GM19025 (cell line): ENCODE measurements around the gene ADCY7.
"Not testable (repeated sequence)": the region's sequence is repeated elsewhere in the genome, so short reads cannot be mapped to it uniquely, and the experiment has no call there.

Source experiments
- ATAC-seq: cut with Tn5 transposase; IDR thresholded peaks from one replicate; pipeline ENCODE4 v1.9.1; 2021; ENCODE audit warnings: mild to moderate bottlenecking, low read depth, moderate library complexity; ENCODE audit not compliant: unreplicated experiment

The ADCY7 gene

DNA sequence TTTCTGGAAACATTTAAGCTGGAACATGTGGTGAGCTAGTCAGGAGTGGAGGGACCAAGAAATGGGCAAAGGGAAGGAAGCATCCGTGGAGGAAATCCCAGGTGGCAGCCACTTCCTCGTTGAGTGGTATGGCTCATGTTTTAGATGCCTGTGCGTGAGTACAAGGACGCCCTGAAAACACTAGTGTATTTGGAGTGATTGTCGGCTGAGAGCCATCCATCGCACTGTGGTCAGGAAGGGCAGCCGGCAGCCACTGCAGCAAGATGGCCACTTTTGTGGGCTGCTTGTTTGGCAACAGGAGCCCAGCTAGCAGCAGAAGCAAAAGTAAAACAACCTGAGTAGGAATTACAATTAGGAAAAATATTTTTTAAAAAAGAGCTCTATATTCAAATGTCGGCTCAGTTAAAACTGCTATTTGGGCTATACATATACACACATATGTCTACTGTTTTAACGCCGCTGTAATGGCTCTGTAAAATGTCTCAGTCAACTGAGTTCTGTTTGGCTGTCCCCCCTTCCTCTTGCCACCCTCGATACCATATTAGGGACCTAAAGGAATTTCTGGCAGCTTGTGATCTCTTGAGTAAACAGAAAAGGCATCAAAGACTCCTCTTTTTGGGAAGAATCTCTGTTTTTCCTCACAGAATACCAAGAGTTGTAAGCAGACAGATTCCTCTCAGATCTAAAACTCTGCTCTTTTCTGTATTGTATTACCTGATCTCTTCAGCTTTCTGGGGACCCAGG lies 63.3 kb downstream of the ADCY7 start:
- ATAC-seq, result no peak

DNA sequence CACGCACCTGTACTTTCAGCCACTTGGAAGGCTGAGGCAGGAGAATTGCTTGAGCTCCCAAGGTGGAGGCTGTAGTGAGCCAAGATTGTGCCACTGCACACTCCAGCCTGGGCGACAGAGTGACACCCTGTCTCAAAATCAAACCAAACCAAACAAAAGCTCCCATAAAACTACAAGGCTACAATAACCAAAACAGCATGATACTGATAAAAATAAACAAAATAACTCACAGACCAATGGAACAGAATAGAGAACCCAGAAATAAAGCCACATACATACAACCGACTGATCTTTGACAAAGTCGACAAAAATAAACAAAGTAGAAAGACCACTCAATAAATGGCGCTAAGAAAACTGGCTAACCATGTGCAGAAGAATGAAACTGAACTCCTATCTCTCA lies 65.2 kb downstream of the ADCY7 start:
- ATAC-seq, result no peak

DNA sequence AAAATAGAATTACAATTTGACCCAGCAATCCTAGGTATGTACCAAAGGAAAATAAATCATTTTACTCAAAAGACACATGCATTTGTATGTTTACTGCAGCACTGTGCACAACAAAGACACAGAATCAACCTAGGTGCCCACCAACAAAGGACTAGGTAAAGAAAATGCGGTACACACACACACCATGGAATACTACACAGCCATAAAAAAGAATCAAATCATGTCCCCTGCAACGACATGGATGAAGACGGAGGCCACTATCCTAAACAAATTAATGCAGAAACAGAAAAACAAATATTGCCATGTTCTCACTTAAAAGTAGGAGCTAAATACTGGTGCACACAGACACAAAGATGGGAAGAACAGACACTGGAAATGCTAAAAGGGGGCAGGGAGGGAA lies 66.2 kb downstream of the ADCY7 start:
- ATAC-seq, result no peak

DNA sequence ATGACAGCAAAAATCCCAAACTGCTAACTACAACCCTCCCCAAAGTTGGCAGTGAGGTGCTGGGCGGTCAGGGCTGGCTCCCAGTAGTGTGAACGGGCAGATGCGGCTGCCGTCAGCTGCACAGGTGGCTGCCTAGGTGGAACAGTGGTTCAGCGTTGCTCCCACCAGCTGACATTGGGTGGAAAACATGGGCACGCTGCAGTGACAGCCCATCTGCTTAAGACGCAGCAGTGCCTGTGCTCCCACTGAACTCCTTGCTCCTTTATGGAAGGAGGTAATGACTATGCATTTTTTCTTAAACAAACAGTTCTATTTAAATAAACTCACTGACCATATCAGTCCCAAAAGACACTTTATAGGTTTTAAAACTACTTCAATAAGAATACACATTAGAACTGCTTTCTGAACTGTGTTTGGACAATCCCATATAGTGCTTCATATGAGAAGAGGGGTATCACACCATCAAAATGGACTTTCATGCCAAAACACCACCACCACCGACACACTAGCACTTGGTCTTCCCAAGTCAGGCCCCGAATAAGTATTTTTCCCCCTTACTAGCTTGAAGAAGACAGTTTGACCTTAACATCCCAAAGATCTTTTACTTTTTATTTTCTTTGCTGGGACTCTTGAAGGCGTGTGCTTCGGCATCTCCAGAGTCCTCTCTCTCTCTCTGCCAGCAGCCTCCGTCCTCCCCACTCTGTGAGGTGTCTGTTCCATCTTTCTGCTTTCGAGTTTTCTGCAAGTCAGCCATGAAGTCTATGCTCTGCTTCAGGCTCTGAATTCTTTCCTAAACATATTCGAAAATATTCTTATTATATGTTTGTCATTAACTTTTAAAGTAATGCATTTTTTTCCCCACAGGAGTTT lies 68.0 kb downstream of the ADCY7 start:
- ATAC-seq, result no peak

DNA sequence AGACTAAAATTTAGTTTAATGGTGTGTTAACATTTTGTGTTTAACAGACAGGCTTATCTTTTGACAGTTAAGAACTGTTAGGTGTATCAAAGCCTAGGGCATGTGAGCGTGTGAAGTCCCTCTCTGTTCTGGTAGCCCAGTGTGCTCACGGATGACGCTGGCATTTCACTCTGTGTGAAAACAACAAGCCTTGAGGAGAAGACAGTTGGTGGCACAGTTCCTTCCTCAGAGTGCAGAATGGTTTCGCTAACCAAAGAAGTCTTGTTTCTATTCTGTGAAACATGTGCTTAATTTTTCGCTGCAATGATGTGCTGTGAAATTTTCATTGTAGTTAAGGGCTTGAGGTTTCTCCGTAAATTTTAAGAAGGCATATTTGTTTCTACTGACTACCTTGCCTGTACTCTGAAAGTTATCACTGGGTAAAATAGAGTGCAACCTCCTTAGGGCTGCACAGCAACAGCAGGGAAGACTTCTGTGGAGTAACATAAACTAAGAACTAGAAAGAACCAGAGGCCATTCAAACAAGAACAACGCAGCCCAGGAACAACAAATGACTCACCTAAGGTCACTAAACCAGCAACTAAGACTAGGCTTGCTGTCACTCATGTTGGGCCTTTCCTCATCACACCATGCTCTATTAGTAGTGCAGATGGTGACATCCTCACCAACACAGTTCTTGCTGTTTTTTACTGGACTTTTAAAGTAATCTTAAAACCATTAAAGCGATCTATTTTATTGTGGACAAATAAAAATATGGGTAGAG lies 69.0 kb downstream of the ADCY7 start:
- ATAC-seq, result peak; percentile 67

DNA sequence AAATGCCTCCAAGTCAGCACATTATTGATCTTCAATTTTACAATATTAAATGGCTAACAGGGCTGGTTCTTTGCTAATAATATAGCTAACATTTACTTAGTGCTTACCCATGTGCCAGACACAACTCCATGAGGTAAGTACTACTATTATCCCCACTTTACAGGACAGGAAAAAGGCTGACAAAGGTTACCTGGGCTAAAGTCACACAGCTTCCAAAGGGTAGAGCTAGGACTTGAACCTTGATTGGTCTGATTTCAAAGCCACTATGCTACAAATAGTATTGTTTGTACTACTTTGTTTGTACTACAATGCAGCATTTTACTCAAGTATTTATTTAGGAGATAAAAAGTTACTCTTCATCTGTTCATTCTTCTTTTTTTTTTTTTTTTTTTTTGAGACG lies 70.5 kb downstream of the ADCY7 start:
- ATAC-seq, result no peak

DNA sequence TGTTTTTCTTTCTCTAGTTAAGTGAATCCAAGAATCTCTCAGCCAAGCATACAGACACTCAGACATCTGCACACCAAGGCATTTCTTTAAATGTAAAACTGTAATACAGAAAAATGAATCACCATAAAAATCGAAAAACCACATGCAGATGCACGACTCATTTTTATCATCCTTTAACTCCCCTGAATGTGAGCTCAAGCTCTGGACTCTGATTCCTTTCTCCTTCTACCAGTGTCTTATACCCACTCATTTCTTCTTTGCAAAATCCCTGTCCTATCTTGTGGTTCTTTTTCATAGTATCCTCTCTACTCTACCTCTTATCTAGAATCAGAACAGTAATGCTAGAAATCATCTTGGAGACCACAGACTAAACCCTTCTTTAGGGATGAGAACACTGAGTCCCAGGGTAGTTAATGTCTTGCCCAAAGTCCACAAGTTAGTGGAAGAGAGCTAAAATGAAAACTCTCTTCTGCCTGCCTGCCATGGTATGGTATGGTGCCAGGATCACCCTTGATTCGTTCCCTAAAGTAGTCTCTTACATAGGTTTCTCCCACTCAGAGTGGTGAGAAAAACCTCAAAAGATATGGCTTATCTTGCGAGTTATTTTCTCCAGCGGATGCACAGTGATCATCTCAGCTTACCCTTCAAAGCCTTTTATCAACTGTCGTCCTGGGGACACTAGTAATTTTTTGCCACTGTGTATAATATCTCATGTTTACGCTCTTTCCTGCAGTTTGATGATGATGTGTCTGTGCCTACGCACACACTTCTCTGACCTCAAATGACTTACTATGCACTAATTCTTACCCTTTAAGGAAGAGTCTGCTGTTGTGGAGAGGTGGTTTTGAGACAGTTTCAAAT lies 72.2 kb downstream of the ADCY7 start:
- no peak for ATAC-seq

DNA sequence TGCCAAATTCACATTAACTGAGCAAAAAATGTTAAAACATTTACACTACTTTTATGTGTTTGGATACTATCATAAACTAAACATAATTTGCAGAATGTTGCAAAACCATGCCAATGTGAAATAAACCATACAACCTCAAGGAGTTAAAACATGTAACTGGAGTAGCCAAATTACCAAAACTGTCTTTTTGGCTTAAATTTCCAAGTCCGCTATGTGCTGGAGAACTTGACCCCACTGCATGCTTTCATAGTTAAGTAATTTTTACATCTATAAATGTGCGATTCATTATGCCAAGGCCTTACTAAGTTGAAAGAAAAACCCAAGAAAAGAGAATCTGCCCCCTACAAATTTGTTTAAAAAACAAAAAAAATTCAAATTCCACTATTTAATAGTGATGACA lies 74.2 kb downstream of the ADCY7 start:
- no peak for ATAC-seq

DNA sequence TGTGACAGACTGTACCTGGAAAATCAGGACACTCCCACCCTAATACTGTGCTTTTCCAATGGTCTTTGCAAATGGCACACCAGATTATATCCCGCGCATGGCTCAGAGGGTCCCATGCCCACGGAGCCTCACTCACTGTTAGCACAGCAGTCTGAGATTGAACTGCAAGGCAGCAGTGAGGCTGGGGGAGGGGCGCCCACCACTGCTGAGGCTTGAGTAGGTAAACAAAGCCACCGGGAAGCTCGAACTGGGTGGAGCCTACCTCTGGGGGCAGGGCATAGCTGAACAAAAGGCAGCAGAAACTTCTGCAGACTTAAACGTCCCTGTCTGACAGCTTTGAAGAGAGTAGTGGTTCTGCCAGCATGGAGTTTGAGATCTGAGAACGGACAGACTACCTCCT lies 77.2 kb downstream of the ADCY7 start:
- ATAC-seq, result not testable (repeated sequence)

DNA sequence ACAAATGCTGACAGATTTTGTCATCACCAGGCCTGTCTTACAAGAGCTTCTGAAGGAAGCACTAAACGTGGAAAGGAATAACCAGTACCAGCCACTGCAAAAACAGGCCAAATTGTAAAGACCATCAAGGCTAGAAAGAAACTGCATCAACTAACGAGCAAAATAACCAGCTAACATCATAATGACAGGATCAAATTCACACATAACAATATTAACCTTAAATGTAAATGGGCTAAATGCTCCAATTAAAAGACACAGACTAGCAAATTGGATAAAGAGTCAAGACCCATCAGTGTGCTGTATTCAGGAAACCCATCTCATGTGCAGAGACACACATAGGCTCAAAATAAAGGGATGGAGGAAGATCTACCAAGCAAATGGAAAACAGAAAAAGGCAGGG lies 78.9 kb downstream of the ADCY7 start:
- ATAC-seq, result not testable (repeated sequence)

DNA sequence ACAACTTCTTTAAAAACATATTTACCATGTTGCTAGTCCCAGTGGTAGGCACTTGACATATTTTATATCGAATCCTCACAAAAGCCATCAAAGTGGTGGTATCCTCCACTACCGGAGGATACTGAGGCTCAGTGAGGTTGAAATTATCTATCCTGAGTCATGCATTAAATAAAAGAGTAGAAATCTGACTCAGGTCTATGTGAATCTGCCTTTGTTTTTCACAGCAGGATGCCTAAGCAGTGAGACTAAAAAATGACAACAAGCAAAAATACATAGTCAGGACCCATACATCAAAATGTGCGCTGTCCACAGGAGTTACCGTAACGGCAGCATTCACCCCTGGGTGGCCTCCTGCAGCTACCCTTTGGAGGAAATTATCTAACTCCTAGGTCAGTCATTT lies 84.8 kb downstream of the ADCY7 start:
- ATAC-seq, result no peak

DNA sequence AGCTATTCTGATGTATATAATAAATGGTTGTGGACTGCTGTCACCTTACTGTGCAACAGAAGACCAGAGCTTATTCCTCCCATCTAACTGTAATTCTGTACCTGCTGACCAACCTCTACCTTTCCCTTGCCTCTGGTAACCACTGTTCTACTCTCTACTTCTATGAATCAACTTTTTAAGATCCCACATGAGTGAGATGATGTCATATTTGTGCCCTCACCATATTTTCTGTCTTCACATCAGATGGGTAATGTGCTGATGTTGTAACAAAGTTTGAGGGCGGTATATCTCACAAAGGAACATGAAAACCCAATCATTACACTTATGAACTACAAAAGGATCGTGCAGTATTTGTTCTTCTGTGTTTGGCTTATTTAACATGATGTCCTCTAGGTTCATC lies 85.6 kb downstream of the ADCY7 start:
- no peak for ATAC-seq

DNA sequence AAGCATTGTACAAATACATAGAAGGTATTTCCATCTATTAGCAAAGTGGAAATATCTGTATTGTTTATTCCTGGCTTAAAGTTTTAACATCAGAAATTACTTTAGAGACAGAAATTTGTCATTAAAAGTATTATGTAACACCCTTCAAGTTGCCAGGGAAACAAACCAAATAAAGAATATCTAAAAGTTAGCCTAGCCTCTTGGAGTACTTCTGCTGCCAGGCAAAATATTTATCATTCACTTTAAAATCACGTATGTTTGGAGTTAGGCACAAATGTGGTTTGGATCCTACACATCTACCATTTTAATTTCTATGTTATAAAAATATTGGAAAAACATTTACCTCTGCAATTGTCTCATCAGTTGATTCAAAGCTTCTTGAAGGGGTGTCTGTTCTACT lies 87.7 kb downstream of the ADCY7 start:
- ATAC-seq, result no peak

DNA sequence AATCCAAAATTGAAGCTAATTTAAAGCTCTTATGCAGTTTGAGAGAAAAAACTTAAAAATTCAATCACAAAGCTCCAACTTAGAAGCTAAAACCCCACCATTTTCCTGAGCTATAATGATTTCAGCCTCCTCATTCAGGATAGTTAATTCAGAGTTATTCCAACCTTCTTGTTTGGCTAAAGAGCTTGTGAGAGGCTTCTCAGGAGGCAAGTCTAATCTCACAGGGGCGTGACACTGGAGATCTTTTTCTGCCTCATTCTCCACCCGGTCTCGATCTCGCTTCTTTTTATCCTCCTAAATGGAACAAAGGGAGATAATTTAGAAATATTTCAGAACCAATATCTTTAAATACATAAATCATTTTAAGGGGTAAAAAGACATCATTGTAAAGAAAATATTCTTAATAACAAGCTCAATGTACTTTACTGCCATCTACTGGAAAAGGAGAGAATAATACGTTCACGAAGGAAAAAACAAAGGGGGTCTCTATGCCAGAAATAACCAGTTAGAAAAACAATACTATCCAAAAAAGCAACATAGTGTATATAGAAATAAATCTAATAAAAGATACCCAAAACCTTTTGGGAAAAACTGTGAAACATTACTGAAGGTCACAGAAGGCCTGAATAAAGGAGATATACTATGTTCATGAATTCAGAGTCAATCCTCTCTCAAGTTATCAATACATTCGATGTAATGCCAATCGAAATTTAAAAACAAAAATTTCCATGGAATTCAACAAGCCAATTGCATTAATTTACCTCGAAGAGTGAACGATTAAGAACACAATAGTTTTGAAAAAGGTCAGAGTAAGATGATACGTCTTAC lies 88.5 kb downstream of the ADCY7 start:
- no peak for ATAC-seq

DNA sequence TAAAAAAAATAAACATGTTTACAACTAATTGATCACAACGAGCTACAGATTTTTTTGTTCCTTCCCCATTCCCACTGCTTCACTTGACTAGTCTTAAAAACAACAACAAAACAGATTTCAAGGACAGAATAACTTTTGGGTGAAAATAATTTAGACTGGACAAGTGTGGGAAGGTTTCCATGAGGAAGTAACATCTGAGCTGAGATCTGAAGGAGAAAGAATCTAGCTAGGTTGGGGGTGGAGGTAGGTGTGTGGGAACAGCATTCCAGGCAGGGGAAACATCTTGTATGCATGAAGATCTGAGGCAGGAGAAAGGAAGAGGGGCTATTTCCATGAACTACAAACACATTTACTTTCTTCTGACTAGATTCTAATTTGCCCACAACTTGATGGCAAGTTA lies 93.3 kb downstream of the ADCY7 start:
- ATAC-seq, result no peak

DNA sequence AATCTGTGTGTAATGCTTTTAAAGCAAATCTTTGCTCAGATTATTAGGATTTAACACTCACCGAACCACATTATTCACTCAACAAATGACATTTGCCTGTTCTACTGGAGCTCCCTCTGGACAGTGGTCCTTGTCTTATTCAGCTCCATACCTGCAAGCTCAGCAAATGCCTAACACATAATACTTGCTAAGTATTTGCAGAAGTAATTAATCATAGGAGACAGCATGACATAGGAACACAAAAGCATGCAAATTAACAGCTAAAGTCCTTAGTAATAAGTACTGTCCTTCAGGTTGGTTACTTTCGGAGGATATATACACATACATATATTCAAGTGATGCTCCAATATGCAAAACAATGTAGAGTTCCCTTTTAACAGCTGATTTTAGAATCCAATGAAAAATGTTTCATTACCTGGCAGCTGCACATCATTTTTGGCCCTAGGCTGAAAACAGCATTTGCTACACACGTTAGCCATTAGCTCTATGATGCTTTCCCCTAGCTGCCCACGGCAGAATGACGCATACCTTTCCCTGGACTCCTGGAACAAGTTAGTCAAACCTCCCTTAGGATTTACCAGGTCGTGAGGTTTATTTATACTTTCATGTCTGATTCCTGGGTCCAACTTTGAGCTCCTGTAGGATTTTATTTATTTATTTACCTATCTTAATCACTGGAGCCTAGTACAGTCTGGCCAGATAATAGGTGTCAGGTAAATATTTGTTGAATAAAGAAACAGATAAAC lies 93.9 kb downstream of the ADCY7 start:
- no peak for ATAC-seq

DNA sequence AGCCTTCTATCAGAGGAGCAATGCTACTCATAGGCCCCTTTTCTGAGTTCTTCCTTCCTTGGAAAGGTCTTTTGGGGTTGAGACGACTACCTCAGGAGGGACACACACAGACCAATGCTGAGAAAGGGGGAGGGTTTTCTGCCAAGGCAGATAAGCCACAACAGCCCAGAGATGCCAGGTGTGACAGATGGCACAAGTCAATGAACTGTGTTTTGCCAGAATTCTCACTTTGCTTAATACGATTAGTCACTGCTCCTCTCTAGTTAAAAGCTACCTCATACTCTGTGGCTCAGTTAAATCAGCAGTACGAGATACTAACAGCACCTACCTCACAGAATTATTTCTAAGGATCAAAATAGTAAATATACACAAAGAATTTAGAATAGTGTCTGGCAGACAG lies 94.4 kb downstream of the ADCY7 start:
- no peak for ATAC-seq

DNA sequence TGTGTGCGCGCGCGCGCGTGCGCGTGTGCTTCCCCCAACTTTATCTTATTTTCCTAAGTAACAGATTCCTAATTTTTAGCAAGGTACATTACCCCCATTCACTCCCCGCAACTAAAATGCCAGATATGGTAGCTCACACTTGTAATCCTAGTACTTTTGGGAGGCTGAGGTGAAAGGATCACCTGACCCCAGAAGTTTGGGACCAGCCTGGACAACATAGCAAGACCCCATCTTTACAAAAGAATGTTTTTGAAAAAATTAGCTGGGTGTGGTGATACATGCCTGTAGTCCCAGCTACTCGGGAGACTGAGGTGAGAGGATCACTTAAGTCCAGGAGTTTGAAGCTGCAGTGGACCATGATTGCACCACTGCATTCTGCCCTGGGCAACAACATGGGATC lies 97.3 kb downstream of the ADCY7 start:
- ATAC-seq, result no peak
